GM23338 (cell line): ENCODE data around the gene CCDC86. TPM values are rescaled to one million over a fixed set of nuclear protein-coding genes. Genes with fewer than 3 reads are reported as not detected.

Experiments used
- ATAC-seq: fragments of 200-7000 bp; cut with Tn5 transposase; 3 replicates; pipeline ENCODE4 v1.9.1; 2020
- DNase-seq: peaks from one replicate; pipeline ENCODE4 v3.0.0-alpha.2; 2015; ENCODE audit warnings: low spot score
- H2AFZ ChIP-seq: fragments of 200-600 bp; sonication (generic); 2 replicates; pipeline ENCODE4 v1.8.0; 2016; ENCODE audit warnings: antibody characterized with exemption, mild to moderate bottlenecking, moderate library complexity
- H3F3A ChIP-seq: fragments of 200-600 bp; sonication (generic); replicated peaks from 2 replicates; pipeline ENCODE4 v1.8.0; 2017; ENCODE audit warnings: antibody characterized with exemption, mixed run types, low read depth
- H3K27ac ChIP-seq: fragments of 200-600 bp; sonication (generic); 2 replicates; pipeline ENCODE4 v1.6.1; 2016; ENCODE audit warnings: low read depth
- H3K27me3 ChIP-seq: fragments of 200-600 bp; sonication (generic); 2 replicates; pipeline ENCODE4 v1.8.0; 2016; ENCODE audit warnings: mild to moderate bottlenecking, mixed run types, moderate library complexity; ENCODE audit not compliant: insufficient read depth
- H3K36me3 ChIP-seq: fragments of 200-600 bp; sonication (generic); 2 replicates; pipeline ENCODE4 v1.8.0; 2016; ENCODE audit warnings: mild to moderate bottlenecking; ENCODE audit not compliant: insufficient read depth
- H3K4me1 ChIP-seq: fragments of 200-600 bp; sonication (generic); 2 replicates; pipeline ENCODE4 v1.8.0; 2016; ENCODE audit warnings: mild to moderate bottlenecking, moderate library complexity; ENCODE audit not compliant: insufficient read depth
- H3K4me2 ChIP-seq: fragments of 200-600 bp; sonication (generic); 2 replicates; pipeline ENCODE4 v1.7.1; 2017; ENCODE audit warnings: mixed run types
- H3K4me3 ChIP-seq: fragments of 200-600 bp; sonication (generic); 2 replicates; pipeline ENCODE4 v1.6.1; 2016; ENCODE audit warnings: mixed run types
- H3K79me2 ChIP-seq: fragments of 200-600 bp; sonication (generic); replicated peaks from 2 replicates; pipeline ENCODE4 v1.8.0; 2017; ENCODE audit warnings: mild to moderate bottlenecking; ENCODE audit not compliant: insufficient read depth
- H3K9me2 ChIP-seq: fragments of 200-600 bp; sonication (generic); 2 replicates; pipeline ENCODE4 v1.8.0; 2017; ENCODE audit not compliant: insufficient read depth
- H4K20me1 ChIP-seq: fragments of 200-600 bp; sonication (generic); replicated peaks from 2 replicates; pipeline ENCODE4 v1.8.0; 2017; ENCODE audit warnings: mild to moderate bottlenecking; ENCODE audit not compliant: insufficient read depth
- H3K27ac Mint-ChIP-seq: 2 replicates; pipeline ENCODE4 v1.8.0; 2020; ENCODE audit warnings: inconsistent platforms, mild to moderate bottlenecking, moderate library complexity, mixed read lengths
- H3K27me3 Mint-ChIP-seq: 3 replicates; pipeline ENCODE4 v1.8.0; 2022; ENCODE audit warnings: low read depth, mild to moderate bottlenecking, moderate library complexity, mixed read lengths, inconsistent platforms; ENCODE audit not compliant: insufficient read depth, poor library complexity
- H3K36me3 Mint-ChIP-seq: 3 replicates; pipeline ENCODE4 v1.8.0; 2021; ENCODE audit warnings: low read depth, mild to moderate bottlenecking, inconsistent platforms, moderate library complexity, mixed read lengths
- H3K4me1 Mint-ChIP-seq: 3 replicates; pipeline ENCODE4 v1.8.0; 2020; ENCODE audit warnings: mild to moderate bottlenecking, inconsistent platforms, mixed read lengths
- H3K4me3 Mint-ChIP-seq: 3 replicates; pipeline ENCODE4 v1.8.0; 2021; ENCODE audit warnings: moderate library complexity, mild to moderate bottlenecking, inconsistent platforms, mixed read lengths
- H3K9me3 Mint-ChIP-seq: 3 replicates; pipeline ENCODE4 v1.8.0; 2020; ENCODE audit warnings: moderate library complexity, mild to moderate bottlenecking, inconsistent platforms, mixed read lengths
- CREB1 ChIP-seq: fragments of 250-450 bp; sonication (Bioruptor Pico); IDR thresholded peaks from 2 replicates; pipeline ENCODE4 v1.5.0; 2020; ENCODE audit warnings: low read depth, mild to moderate bottlenecking, moderate library complexity
- CTCF ChIP-seq, 2 experiments: fragments of 200-600 bp in 1 of 2; sonication (generic) in 1 of 2; conservative IDR thresholded peaks; 2 replicates each; pipeline versions ENCODE4 v1.5.1 to v1.6.1; 2016 to 2017; ENCODE audit warnings: antibody characterized with exemption in 2 of 2, low read depth in 2 of 2, mild to moderate bottlenecking in 2 of 2, moderate library complexity in 1 of 2
- ETS1 ChIP-seq: IDR thresholded peaks from 2 replicates; pipeline ENCODE4 v1.6.1; 2016; ENCODE audit warnings: antibody characterized with exemption
- EZH2 ChIP-seq: fragments of 200-600 bp; sonication (generic); IDR thresholded peaks from one replicate; pipeline ENCODE4 v1.8.0; 2017; ENCODE audit warnings: antibody characterized with exemption, mild to moderate bottlenecking, low read depth; ENCODE audit not compliant: unreplicated experiment
- EZH2phosphoT487 ChIP-seq: fragments of 200-600 bp; sonication (generic); IDR thresholded peaks from one replicate; pipeline ENCODE4 v1.8.1; 2018; ENCODE audit warnings: antibody characterized with exemption; ENCODE audit not compliant: unreplicated experiment
- JUNB ChIP-seq: IDR thresholded peaks from one replicate; pipeline ENCODE4 v1.6.1; 2016; ENCODE audit warnings: antibody characterized with exemption; ENCODE audit not compliant: unreplicated experiment
- NANOG ChIP-seq: IDR thresholded peaks from 2 replicates; pipeline ENCODE4 v1.6.1; 2016; ENCODE audit warnings: antibody characterized with exemption, borderline replicate concordance
- POLR2AphosphoS5 ChIP-seq: IDR thresholded peaks from 2 replicates; pipeline ENCODE4 v1.6.1; 2016; ENCODE audit warnings: antibody characterized with exemption, low read depth
- REST ChIP-seq: IDR thresholded peaks from one replicate; pipeline ENCODE4 v1.6.1; 2018; ENCODE audit warnings: antibody characterized with exemption; ENCODE audit not compliant: unreplicated experiment
- STAT1 ChIP-seq: IDR thresholded peaks from one replicate; pipeline ENCODE4 v1.6.1; 2016; ENCODE audit warnings: antibody characterized with exemption; ENCODE audit not compliant: unreplicated experiment
- ZNF114 ChIP-seq: fragments of 250-450 bp; sonication (Bioruptor Pico); IDR thresholded peaks from 2 replicates; pipeline ENCODE4 v1.5.0; 2020; ENCODE audit warnings: mild to moderate bottlenecking, moderate library complexity
- ZNF331 ChIP-seq: fragments of 250-450 bp; sonication (Bioruptor Pico); IDR thresholded peaks from 2 replicates; pipeline ENCODE4 v1.5.0; 2020; ENCODE audit warnings: low read depth, mild to moderate bottlenecking, moderate library complexity
- ZNF462 ChIP-seq: fragments of 250-450 bp; sonication (Bioruptor Pico); IDR thresholded peaks from 2 replicates; pipeline ENCODE4 v1.5.0; 2020; ENCODE audit warnings: mild to moderate bottlenecking, moderate library complexity
- polyA plus RNA-seq: library from polyadenylated mRNA; unstranded; fragments of >200 nt; fragmentation: Nextera tagmentation; extraction: Ambion mirVana; gene quantifications from 2 replicates; pipeline ENCODE4 v1.2.1, GENCODE V29; 2016
- total RNA-seq: library from RNA; depleted of rRNA; stranded (reverse); fragments of >200 nt; shearing (Covaris generic); gene quantifications from 2 replicates; pipeline ENCODE4 v1.2.3, GENCODE V29; 2014

CCDC86 gene
- total and polyA plus RNA-seq, 2 experiments from 2014 or later = 67.3 to 98.5 TPM

- no peak overlapping the region for H3K27ac ChIP-seq
- H3K4me2 ChIP-seq = no peak overlapping the region
- H3K36me3 ChIP-seq = no peaks in the 10 kb centered on the region
- peaks cover 2% of the 10 kb centered on the region; the same call in 2 of the 3 replicates for H3K4me1 Mint-ChIP-seq
- no peak overlapping the region for H3K27ac Mint-ChIP-seq
- H3K4me3 ChIP-seq = no peak overlapping the region
- no peaks in the 10 kb centered on the region; the same call in 2 of the 3 replicates for H3K9me3 Mint-ChIP-seq
- TF ChIP-seq NANOG (no peak), CREB1 (CRISPR knock-in tag) (no peak), ZNF462 (CRISPR knock-in tag) (no peak), ETS1 (no peak), REST (no peak), EZH2 (no peak), STAT1 (no peak), POLR2AphosphoS5 (no peak), ZNF114 (CRISPR knock-in tag) (no peak), EZH2phosphoT487 (no peak), JUNB (no peak), ZNF331 (CRISPR knock-in tag) (no peak), CTCF (conservative IDR thresholded peaks at IDR 0.05; ENCODE audit: low read depth in 2 of 2) (no peak)
- H3K4me1 ChIP-seq = no peaks in the 10 kb centered on the region
- no peaks in the 10 kb centered on the region for H3K79me2 ChIP-seq
- no peaks in the 10 kb centered on the region for H3K36me3 Mint-ChIP-seq
- H2AFZ ChIP-seq = no peak overlapping the region
- no peaks in the 10 kb centered on the region for H3K27me3 ChIP-seq
- H3F3A ChIP-seq = no peaks in the 10 kb centered on the region
- ATAC-seq (no peak), DNase-seq (no peak)
- H3K4me3 Mint-ChIP-seq = no peak overlapping the region
- H3K27me3 Mint-ChIP-seq = peaks cover 4% of the 10 kb centered on the region
- H4K20me1 ChIP-seq = no peaks in the 10 kb centered on the region
- H3K9me2 ChIP-seq = no peaks in the 10 kb centered on the region
Observed at GRCh38 chr11:60867871-60868681, 26.2 kb downstream of the CCDC86 start.
